Esophagus squamous epithelium (tissue), 5 donors: Measurements from ENCODE around the gene NTSR2. TPM values are rescaled to one million over a fixed set of nuclear protein-coding genes. Genes with fewer than 3 reads are reported as not detected.

Source experiments
- DNase-seq: peaks from one replicate; lab custom pipeline; 2025; lab: John Stamatoyannopoulos, UW
- H3K27ac ChIP-seq, 4 donors: fragments of 200-600 bp; sonication (generic); one replicate each; pipeline ENCODE4 v1.5.1; 2016 to 2019; ENCODE audit warnings: mild to moderate bottlenecking in 1 of 4
- H3K27me3 ChIP-seq, 4 donors: fragments of 200-600 bp; sonication (generic); 1 replicate in 3 of 4; 2 replicates in 1 of 4; pipeline versions ENCODE4 v1.5.1 to v1.6.0; 2017 to 2021; ENCODE audit warnings: antibody characterized with exemption in 1 of 4
- H3K36me3 ChIP-seq, 3 donors: fragments of 200-600 bp; sonication (generic); one replicate each; pipeline ENCODE4 v1.5.1; 2016 to 2019
- H3K4me1 ChIP-seq, 3 donors: fragments of 200-600 bp; sonication (generic); one replicate each; pipeline ENCODE4 v1.5.1; 2017 to 2019
- H3K4me3 ChIP-seq, 4 donors: fragments of 200-600 bp; sonication (generic); 1 replicate in 3 of 4; 2 replicates in 1 of 4; pipeline ENCODE4 v1.5.1; 2016 to 2019; ENCODE audit warnings: mild to moderate bottlenecking in 2 of 4, moderate library complexity in 1 of 4
- H3K9me3 ChIP-seq, 3 donors: fragments of 200-600 bp; sonication (generic); one replicate each; pipeline ENCODE4 v1.5.1; 2016 to 2019
- POLR2A ChIP-seq, 4 donors: fragments of 450-650 bp; IDR thresholded peaks; one replicate each; pipeline ENCODE4 v1.6.1; 2017; ENCODE audit warnings: antibody characterized with exemption in 4 of 4, mild to moderate bottlenecking in 4 of 4, moderate library complexity in 3 of 4
- WGBS, 2 donors: methylation state at CpG; one replicate each; pipeline ENCODE4 v1.1.5; 2018; 5-methylcytosine and 5-hydroxymethylcytosine counted together
- intact Hi-C: fragments of 100-400 bp; cut with DNase I; formaldehyde crosslinking; loops from one replicate; pipeline ENCODE4 v1.15.0; 2022
- total RNA-seq, 4 donors: library from RNA; depleted of rRNA; stranded (reverse); fragments of >200 nt; gene quantifications; one replicate each; pipeline ENCODE4 v1.1.0, GENCODE V29; 2016
- TF ChIP-seq, protein P1 (sequence below), 6 experiments: fragments of 450-650 bp in 4 of 6; fragments of 200-600 bp in 2 of 6; sonication (generic) in 2 of 6; IDR thresholded peaks; one replicate each; pipeline ENCODE4 v1.5.1; 2016 to 2019; ENCODE audit warnings: antibody characterized with exemption in 6 of 6, mild to moderate bottlenecking in 4 of 6, moderate library complexity in 4 of 6
- donor health status: DM: yes; HTN: yes; CAD: no.

Gene NTSR2
- total RNA-seq, 4 donors from 2014 or later: not detected

GRCh38 chr2:11705711-11706110 is 35.7 kb upstream of the NTSR2 start:
- intact Hi-C loops: no loop called here
- Histone ChIP-seq H3K4me3 (no peak overlapping the region), H3K9me3 (no peaks in the 10 kb centered on the region), H3K27ac (no peak overlapping the region), H3K4me1 (peaks cover 0 to 30% (median 7%) of the 10 kb centered on the region in 3 donors), H3K36me3 (no peaks in the 10 kb centered on the region), H3K27me3 (no peaks in the 10 kb centered on the region)
- TF ChIP-seq, protein P1, sequence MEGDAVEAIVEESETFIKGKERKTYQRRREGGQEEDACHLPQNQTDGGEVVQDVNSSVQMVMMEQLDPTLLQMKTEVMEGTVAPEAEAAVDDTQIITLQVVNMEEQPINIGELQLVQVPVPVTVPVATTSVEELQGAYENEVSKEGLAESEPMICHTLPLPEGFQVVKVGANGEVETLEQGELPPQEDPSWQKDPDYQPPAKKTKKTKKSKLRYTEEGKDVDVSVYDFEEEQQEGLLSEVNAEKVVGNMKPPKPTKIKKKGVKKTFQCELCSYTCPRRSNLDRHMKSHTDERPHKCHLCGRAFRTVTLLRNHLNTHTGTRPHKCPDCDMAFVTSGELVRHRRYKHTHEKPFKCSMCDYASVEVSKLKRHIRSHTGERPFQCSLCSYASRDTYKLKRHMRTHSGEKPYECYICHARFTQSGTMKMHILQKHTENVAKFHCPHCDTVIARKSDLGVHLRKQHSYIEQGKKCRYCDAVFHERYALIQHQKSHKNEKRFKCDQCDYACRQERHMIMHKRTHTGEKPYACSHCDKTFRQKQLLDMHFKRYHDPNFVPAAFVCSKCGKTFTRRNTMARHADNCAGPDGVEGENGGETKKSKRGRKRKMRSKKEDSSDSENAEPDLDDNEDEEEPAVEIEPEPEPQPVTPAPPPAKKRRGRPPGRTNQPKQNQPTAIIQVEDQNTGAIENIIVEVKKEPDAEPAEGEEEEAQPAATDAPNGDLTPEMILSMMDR (IDR thresholded peaks at IDR 0.05): no peak
- TF ChIP-seq POLR2A (IDR thresholded peaks at IDR 0.05): no peak
- DNase-seq: no peak
- 87 to 94% methylated on average over 3 of the region's 3 CpGs for WGBS, 2 donors

DNA sequence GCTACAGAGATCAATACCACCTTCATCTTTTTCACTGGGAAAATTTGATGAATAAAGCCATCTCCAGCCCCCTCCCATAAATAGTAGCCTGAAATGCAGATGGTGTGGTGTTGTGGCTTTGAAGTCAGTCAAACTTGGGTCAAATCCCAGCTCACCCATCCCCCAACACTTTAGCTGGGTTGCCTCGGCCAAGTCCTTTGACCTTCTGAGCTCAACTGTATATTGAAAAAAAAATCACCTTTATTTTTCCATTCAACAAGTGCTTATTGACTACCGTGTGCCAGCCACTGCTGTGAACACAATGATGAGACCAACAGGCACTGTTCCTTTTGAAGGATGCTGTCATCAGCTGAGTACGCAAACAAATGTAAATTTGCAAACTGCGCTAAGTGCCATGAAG is 35.1 kb upstream of the NTSR2 start:
- Histone ChIP-seq H3K27me3 (no peaks in the 10 kb centered on the region), H3K4me3 (no peak overlapping the region), H3K9me3 (no peaks in the 10 kb centered on the region), H3K27ac (no peak overlapping the region), H3K36me3 (no peaks in the 10 kb centered on the region), H3K4me1 (peaks cover 0 to 30% (median under 1%) of the 10 kb centered on the region in 3 donors)
- TF ChIP-seq, protein P1 (IDR thresholded peaks at IDR 0.05): no peak
- no peak for TF ChIP-seq POLR2A (IDR thresholded peaks at IDR 0.05)
- WGBS, 2 donors: 85 to 98% methylated on average over 3 to 4 of the region's 4 CpGs
- no peak for DNase-seq
- intact Hi-C loops: no loop called here

GRCh38 chr2:11703700-11704099 is 33.7 kb upstream of the NTSR2 start:
- no peak for TF ChIP-seq POLR2A (IDR thresholded peaks at IDR 0.05)
- TF ChIP-seq, protein P1 (IDR thresholded peaks at IDR 0.05): no peak
- intact Hi-C loops: no loop called here
- H3K27ac ChIP-seq: peak overlapping the region in 1 of 4 donors; percentile 2

DNA sequence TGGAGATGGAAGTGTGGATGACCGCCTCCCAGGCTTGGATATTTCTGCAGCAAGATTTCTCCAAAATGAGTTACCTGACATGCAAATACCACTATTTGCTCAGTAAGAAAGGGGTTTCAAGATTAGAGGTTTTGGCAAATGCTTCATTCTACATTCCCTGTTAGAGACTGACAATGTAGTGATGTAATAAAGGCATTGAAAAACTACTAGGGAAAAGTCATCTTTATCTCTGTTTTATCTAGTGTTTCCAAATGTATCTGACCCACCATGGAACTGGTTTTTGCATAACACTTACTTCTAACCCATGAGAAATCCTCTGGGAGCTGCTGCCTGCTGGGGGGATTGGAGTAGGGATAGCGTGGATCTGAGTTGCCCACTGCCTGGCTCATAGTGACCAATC is 33.0 kb upstream of the NTSR2 start:
- peak overlapping the region in 3 of 4 donors; percentile 56 to 80 (median 71) for H3K27ac ChIP-seq
- no peak for TF ChIP-seq POLR2A (IDR thresholded peaks at IDR 0.05)
- TF ChIP-seq, protein P1 (IDR thresholded peaks at IDR 0.05): no peak
- H3K4me3 ChIP-seq: no peak overlapping the region
- intact Hi-C loops: no loop called here
- WGBS, 2 donors: 89 to 93% methylated on average over 1 to 2 of the region's 2 CpGs
- DNase-seq: no peak
- H3K36me3 ChIP-seq: no peaks in the 10 kb centered on the region
- no peaks in the 10 kb centered on the region for H3K9me3 ChIP-seq
- no peaks in the 10 kb centered on the region for H3K27me3 ChIP-seq
- peaks cover 0 to 41% (median 1%) of the 10 kb centered on the region in 3 donors for H3K4me1 ChIP-seq

More at GRCh38 chr2:11703700-11704099, 33.7 kb upstream of the NTSR2 start:
- Histone ChIP-seq H3K36me3 (no peaks in the 10 kb centered on the region), H3K4me1 (peaks cover 0 to 34% (median 0%) of the 10 kb centered on the region in 3 donors), H3K27me3 (no peaks in the 10 kb centered on the region), H3K4me3 (no peak overlapping the region), H3K9me3 (no peaks in the 10 kb centered on the region)
- WGBS, 2 donors: 60 to 70% methylated on average over 1 of the region's 1 CpG
- DNase-seq: no peak

DNA sequence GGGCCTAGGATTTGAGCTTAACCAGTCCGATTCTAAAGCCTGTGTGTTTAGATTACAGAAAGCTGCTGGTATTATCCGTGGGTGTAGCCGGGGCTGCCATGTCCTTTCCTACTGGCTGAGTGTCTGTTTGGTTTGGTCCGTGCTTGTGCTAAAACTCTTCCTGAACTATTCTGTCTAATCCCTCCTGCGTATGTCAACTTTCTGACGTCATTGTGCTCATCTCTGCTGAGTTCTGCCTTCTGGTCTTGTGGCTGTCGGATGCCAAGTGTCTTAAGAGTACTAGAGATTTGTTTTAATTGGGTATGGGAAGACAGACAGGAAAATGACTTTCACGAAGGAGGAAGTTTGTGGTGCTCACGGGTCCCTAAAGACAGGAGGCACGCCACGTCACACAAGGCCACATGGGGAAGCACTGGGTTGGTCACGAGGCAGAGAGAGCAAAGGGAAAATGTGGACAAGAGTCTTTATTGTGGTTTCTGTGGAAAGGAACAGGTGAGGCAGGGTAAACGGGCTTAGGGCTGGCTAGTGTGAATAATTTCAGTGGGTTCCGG is 31.8 kb upstream of the NTSR2 start:
- 55 to 62% methylated on average over 12 to 13 of the region's 14 CpGs for WGBS, 2 donors
- intact Hi-C loops: no loop called here
- no peaks in the 10 kb centered on the region for H3K27me3 ChIP-seq
- peak overlapping the region; percentile 56 to 80 (median 70) for H3K27ac ChIP-seq
- no peak overlapping the region for H3K4me3 ChIP-seq
- H3K36me3 ChIP-seq: no peaks in the 10 kb centered on the region
- H3K4me1 ChIP-seq: peaks cover 4 to 53% (median 12%) of the 10 kb centered on the region in 3 donors
- no peaks in the 10 kb centered on the region for H3K9me3 ChIP-seq
- TF ChIP-seq, protein P1 (IDR thresholded peaks at IDR 0.05): no peak
- TF ChIP-seq POLR2A (IDR thresholded peaks at IDR 0.05): no peak
- no peak for DNase-seq
